Left forelimb (tissue), 1 donor: ENCODE data around the gene PTGES.
A peak's percentile ranks its signal among the peaks of the same experiment; 100 is the strongest.

Source experiments
- DNase-seq: peaks from one replicate; pipeline ENCODE4 v3.0.0-alpha.2; 2018; ENCODE audit warnings: low spot score

PTGES gene

GRCh38 chr9:129746092-129746777, 6.6 kb downstream of the PTGES start:
- no peak for DNase-seq

- DNase-seq: no peak
Measured at GRCh38 chr9:129745200-129745599, 7.6 kb downstream of the PTGES start.

DNA sequence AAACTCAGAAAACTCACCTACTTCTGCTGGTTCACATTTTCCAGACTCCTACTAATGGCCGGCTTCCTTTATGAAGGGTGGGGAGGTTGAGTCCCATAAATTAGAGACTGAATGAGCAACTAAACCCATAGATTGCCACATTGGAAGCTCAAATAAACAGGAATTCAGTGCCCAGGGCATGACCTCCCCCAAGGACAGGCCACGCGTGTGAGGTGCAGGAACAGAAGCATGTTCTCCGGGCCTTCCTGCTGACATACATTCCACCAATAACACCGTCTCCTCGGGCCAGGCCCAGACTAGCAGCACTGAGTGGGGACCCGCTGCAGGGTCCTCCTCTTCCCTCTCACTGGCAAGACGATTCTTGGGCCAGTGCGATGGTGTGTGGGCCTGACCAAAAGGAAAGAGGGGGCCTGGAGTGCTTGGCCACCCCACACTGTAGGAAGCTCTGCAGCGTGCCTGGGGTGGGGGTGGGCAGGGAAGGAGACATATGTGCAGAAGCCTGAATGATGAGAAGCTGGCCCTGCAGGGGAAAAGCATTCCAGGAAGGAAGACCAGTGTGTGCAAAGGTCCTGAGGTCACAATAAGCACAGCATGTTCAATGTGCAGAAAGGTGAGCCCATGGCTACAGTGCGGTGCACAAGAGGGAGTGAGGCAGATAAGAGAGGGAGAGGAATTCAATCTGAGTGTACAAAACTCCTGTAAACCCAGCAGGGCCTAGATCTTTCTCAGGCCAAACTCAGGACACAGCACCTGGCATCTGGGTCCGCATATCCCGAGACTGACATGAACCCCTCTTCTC, 12.0 kb downstream of the PTGES start:
- no peak for DNase-seq

GRCh38 chr9:129740174-129740573, 12.7 kb downstream of the PTGES start:
- no peak for DNase-seq

DNA sequence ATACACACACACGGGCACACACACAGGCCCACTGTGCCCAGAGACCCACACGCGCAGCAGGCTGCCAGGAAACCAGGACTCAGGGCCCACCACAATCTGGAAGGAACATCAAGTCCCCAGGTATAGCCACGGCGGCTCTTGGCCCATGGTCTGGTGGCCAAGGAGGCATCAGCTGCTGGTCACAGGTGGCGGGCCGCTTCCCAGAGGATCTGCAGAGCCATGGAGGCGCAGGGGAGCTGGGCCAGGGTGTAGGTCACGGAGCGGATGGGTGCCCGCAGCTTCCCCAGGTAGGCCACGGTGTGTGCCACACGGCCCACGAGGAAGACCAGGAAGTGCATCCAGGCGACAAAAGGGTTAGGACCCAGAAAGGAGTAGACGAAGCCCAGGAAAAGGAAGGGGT, 13.4 kb downstream of the PTGES start:
- DNase-seq: no peak

DNA sequence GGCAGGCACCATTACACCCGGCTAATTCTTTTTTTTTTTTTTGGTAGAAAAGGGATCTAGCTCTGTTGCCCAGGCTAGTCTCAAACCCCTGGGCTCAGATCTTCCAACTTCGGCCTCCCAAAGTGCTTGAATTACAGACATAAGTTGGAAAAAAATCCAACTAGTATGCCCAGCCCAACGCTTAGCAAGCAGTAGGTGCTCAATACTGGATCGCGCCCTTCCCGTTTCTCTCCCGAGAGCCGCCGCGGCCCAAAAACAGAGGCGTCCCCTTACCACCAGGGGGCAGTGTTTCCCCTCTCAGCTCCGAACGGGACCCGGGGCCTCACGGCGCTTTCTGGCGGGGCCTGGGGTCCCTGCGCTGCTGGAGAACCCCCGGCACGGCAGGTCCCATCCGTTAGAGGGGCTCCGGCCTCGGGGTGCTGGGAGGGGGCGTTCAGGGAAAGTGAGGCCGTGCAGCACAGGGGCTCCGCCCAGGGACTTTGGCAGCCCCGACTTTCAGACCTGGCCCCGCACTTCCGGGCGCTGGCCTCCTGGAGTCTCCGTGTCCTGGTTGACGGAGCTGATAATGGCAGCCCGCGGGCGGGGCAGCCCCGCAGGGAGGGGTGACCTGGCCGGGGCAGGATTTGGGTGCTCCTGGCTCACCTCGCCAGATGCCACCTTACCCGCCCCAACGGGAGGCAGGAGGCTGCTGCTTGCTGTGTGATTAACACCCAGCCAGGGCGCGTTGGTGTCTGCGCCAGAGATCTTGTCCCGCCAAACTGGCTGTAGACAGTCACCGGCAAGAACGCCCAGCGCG, 15.2 kb downstream of the PTGES start:
- DNase-seq: peak; percentile 92

DNA sequence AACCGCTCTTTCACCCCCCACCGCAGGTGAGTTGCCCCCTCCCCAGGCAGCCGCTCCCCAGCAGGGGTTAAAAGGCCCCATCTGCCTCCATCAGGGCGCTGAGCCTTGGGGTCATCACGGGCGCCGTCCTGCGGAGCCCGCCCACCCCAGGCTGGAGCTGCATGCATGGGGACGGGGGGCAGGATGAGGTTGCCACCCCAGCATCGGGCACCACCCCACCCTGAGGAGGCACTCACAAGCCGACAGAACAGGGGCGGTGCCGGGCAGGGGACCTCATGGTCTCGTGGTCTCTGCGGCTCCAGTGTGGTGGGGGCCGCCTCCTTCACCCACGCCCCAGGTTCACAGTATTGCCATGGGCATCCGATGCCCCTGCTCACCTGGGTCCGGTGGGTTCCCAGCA, 16.5 kb downstream of the PTGES start:
- DNase-seq: no peak

GRCh38 chr9:129735546-129735945, 17.3 kb downstream of the PTGES start:
- DNase-seq: no peak

- DNase-seq: no peak
Measured at GRCh38 chr9:129733632-129733953, 19.2 kb downstream of the PTGES start.

DNA sequence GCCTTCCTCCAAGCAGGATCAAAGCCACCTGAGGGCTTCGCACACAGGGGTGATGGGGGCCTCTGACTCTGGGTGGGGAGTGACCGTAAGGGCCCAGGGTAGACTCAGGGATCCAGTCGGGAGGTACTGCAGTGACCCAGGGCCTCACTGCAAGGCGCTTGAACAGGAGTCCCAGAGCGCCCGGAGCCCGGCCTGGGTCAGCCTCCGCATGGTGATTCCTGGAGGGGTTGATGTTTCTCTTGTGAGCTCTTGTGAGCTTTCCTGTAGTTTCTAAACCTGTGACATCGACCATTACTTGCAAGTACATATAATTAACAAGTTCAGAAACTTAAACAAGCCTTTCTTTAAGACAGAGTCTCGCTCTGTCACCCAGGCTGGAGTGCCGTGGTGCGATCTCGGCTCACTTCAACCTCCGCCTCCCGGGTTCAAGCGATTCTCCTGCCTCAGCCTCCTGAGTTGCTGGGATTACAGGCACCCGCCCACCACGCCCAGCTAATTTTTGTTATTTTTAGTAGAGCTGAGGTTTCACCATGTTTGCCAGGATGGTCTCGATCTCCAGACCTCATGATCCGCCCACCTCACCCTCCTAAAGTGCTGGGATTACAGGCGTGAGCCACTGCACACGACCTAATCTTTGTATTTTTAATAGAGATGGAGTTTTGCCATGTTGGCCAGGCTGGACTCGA, 19.8 kb downstream of the PTGES start:
- DNase-seq: no peak

DNA sequence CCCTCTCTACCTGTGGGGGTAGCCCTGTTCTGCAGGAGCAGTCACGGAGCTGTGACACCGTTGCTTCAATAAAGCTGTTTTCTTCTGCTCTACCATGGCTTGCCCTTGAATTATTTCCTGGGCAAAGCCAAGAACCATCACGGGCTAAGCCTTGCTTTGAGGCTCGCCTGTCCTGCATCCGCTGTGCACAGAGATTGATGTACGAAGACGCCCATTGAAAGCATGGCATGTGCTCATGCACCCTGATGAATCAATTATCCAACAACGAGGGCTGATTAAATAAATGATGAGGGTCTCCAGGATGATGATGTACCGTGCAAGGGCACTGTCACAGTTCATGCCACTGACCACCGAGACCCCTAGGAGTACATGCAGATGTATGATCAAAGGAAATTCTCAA, 20.7 kb downstream of the PTGES start:
- DNase-seq: no peak

- DNase-seq: no peak
Measured at GRCh38 chr9:129731477-129732085, 21.3 kb downstream of the PTGES start.

- DNase-seq: no peak
Measured at GRCh38 chr9:129728744-129729143, 24.1 kb downstream of the PTGES start.

GRCh38 chr9:129726322-129727160, 26.3 kb downstream of the PTGES start:
- DNase-seq: peak; percentile 85

GRCh38 chr9:129725795-129726251, 27.0 kb downstream of the PTGES start:
- no peak for DNase-seq

DNA sequence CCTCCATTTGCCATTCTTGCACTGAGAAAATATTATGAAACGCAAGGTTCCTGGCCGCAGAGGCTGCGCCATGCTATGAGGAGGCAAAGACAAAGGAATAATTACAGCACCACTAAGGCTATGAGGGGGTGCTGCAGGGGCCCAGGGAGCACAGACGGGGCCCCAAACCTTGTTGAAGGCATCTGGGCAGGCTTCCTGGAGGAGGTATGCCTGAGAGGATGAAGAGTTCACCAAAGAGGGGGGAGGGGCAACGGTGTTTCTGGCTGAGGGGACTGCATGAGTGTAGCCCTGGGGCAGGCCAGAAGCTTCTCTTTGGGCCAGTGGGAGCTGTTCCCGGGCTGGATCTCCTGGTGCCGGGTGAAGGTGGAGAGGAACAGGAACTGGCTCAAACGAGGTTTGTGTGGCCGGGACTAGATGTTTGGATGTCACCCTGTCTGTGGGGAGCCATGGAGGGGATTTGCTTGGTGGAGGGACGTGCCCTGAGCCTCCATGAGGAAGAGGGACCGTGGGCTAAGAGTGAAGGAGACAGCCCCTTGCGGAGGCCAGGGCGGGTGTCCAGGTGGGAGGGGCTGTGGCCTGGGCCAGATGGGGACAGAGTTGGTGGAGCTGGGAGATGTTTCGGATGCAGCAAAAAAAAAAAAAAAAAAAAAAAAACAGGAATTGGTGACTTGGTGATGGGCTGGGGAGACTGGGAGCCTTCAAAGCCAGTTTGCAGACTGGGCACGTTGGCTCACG, 28.2 kb downstream of the PTGES start:
- DNase-seq: no peak

GRCh38 chr9:129722913-129723312, 29.9 kb downstream of the PTGES start:
- no peak for DNase-seq

- no peak for DNase-seq
Measured at GRCh38 chr9:129720865-129721545, 31.8 kb downstream of the PTGES start.

DNA sequence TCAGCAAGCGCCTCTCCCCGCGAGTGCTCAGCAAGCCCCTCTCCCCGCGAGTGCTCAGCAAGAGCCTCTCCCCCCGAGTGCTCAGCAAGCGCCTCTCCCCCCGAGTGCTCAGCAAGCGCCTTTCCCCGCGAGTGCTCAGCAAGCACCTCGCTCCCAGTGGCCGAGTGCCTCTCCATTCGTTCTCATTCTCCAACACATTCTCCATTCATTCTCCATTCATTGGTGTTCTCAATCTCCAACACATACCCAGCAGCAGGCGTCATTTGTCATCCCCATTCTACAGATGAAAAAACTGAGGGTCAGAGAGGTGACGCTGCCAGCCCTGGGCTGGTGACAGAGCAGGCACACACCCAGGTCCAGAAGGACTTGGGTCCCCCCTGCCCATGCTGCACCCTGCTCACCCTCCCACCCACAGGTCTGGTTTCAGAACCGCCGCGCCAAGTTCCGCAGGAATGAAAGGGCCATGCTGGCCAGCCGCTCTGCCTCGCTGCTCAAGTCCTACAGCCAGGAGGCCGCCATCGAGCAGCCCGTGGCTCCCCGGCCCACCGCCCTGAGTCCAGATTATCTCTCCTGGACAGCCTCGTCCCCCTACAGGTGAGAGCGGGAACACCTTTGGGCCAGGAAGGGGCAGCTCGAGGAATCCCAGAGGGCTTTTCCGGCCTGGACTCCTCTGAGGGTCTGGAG, 32.5 kb downstream of the PTGES start:
- DNase-seq: no peak
